ENCODE data around the gene RFX7. TPM values are rescaled to one million over a fixed set of nuclear protein-coding genes. Genes with fewer than 3 reads are reported as not detected.

Gene RFX7
- total and polyA plus RNA-seq, 8 donors = 0.58 to 41.4 (median 1.7) TPM

GRCh38 chr15:56056626-56057025, 187.1 kb downstream of the RFX7 start:
- H3K9me3 ChIP-seq = no peaks in the 10 kb centered on the region
- intact Hi-C loops (cut with DNase I; ENCODE audit: low total_unique reads) = no loop called here
- no peak overlapping the region for H3K27ac ChIP-seq
- no peaks in the 10 kb centered on the region for H3K4me1 ChIP-seq
- TF ChIP-seq POLR2AphosphoS5 (IDR thresholded peaks at IDR 0.05) (no peak), POLR2A (IDR thresholded peaks at IDR 0.05) (no peak), EP300 (IDR thresholded peaks at IDR 0.05) (no peak), CTCF (IDR thresholded peaks at IDR 0.05) (no peak)
- no peak overlapping the region for H3K4me3 ChIP-seq
- no peak for DNase-seq
- 76 to 88% (median 83%) methylated on average over 7 of the region's 7 CpGs for WGBS, 5 donors
- H3K36me3 ChIP-seq = no peaks in the 10 kb centered on the region
- H3K27me3 ChIP-seq = no peaks in the 10 kb centered on the region

- Histone ChIP-seq H3K4me3 (no peak overlapping the region), H3K4me1 (no peaks in the 10 kb centered on the region), H3K27me3 (no peaks in the 10 kb centered on the region), H3K36me3 (no peaks in the 10 kb centered on the region), H3K27ac (no peak overlapping the region), H3K9me3 (no peaks in the 10 kb centered on the region)
- intact Hi-C loops (cut with DNase I; ENCODE audit: low total_unique reads) = no loop called here
- DNase-seq = no peak
- no peak for TF ChIP-seq CTCF (IDR thresholded peaks at IDR 0.05)
- TF ChIP-seq POLR2AphosphoS5 (IDR thresholded peaks at IDR 0.05) = no peak
- TF ChIP-seq EP300 (IDR thresholded peaks at IDR 0.05) = no peak
- TF ChIP-seq POLR2A (IDR thresholded peaks at IDR 0.05) = no peak
Measured at GRCh38 chr15:56053046-56053400, 190.7 kb downstream of the RFX7 start.

GRCh38 chr15:56052395-56053045, 191.2 kb downstream of the RFX7 start:
- Histone ChIP-seq H3K27ac (no peak overlapping the region), H3K4me1 (no peaks in the 10 kb centered on the region), H3K4me3 (no peak overlapping the region), H3K36me3 (no peaks in the 10 kb centered on the region), H3K27me3 (no peaks in the 10 kb centered on the region), H3K9me3 (no peaks in the 10 kb centered on the region)
- WGBS, 5 donors = 2 to 21% (median 8%) methylated on average over 2 of the region's 2 CpGs
- peak in 1 of 2 donors; percentile 56 for DNase-seq
- TF ChIP-seq POLR2A (IDR thresholded peaks at IDR 0.05) (no peak), POLR2AphosphoS5 (IDR thresholded peaks at IDR 0.05) (no peak), CTCF (IDR thresholded peaks at IDR 0.05) (peak in 5 of 7 experiments; percentile 44 to 71 (median 56)), EP300 (IDR thresholded peaks at IDR 0.05) (no peak)
- intact Hi-C loops (cut with DNase I; ENCODE audit: low total_unique reads) = no loop called here

GRCh38 chr15:56051676-56052075, 192.0 kb downstream of the RFX7 start:
- H3K36me3 ChIP-seq = no peaks in the 10 kb centered on the region
- TF ChIP-seq POLR2A (IDR thresholded peaks at IDR 0.05) (no peak), EP300 (IDR thresholded peaks at IDR 0.05) (no peak), POLR2AphosphoS5 (IDR thresholded peaks at IDR 0.05) (no peak), CTCF (IDR thresholded peaks at IDR 0.05) (no peak)
- no peak overlapping the region for H3K27ac ChIP-seq
- no peaks in the 10 kb centered on the region for H3K9me3 ChIP-seq
- no peak for DNase-seq
- H3K27me3 ChIP-seq = no peaks in the 10 kb centered on the region
- intact Hi-C loops (cut with DNase I; ENCODE audit: low total_unique reads) = no loop called here
- H3K4me1 ChIP-seq = no peaks in the 10 kb centered on the region
- no peak overlapping the region for H3K4me3 ChIP-seq
